ENCODE data around the gene ANKMY1. TPM values are rescaled to one million over a fixed set of nuclear protein-coding genes. Genes with fewer than 3 reads are reported as not detected.

ANKMY1 gene
- total RNA-seq, 2 donors from 2014 or later = 3.7 to 7.9 TPM

DNA sequence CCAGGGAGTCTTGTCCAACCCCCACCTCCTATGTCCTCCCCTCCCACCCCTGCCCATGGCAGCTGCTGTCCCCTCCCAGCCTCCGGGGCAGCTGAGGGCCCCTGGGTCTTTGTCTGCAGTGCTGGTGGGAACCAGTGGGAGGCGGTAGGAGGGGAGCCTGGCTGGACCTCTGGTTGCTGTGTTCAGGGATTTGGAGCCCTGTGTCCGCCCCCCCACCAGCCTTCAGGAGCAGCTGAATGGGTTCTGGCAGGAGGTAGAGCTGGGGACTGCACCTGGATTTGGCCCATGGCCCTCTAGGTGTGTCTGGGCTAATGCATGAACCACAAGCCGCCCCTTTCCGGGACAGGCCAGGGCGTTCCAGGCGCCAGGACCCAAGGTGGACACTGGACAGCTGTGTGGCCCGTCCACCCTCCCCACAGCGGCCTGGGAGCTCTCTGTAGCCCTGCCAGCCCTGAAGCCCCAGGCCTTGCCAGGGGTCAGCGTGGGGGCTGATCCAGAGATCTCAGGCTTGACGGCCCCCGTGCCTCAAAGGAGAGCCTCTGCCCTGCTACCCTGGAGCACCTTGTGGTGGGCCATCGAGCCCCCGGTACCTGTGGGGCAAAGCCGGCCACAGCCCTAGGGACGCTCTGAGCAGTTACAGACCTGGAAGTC lies 96.9 kb downstream of the ANKMY1 start:
- H3K27ac ChIP-seq = no peak overlapping the region
- no peak for TF ChIP-seq CTCF (IDR thresholded peaks at IDR 0.05)
- H3K9me3 ChIP-seq = no peaks in the 10 kb centered on the region
- H3K4me3 ChIP-seq = no peak overlapping the region
- peaks cover 17% of the 10 kb centered on the region for H3K36me3 ChIP-seq
- H3K4me1 ChIP-seq = peaks cover 0 to 14% of the 10 kb centered on the region in 2 donors
- H3K27me3 ChIP-seq = no peaks in the 10 kb centered on the region
- no peak for DNase-seq (ENCODE audit: low spot score)

DNA sequence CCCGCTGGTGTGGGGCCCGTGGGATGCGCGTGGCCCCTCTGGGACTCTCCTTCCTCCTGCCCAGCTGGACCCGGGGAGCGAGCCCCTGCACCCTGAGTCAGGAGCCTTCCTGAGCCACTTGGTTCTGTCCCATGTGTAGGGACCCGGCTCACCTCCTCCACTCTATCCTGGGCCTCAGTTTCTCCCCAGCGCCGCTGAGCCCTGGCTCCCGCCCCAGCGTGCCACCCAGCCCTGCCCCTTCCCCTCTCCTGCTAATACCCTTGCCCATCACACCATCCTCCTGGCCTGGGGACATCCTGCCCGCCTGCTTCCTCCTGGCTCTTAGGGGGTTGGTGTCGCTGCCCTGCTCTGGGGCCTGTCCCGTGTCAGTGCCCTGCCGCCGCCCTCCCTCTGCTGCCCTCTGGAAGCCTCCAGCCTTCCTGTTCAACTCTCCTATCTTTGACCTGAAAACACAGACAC lies 97.5 kb downstream of the ANKMY1 start:
- Histone ChIP-seq H3K4me3 (no peak overlapping the region), H3K27ac (no peak overlapping the region), H3K27me3 (no peaks in the 10 kb centered on the region), H3K36me3 (peaks cover 12% of the 10 kb centered on the region), H3K9me3 (no peaks in the 10 kb centered on the region), H3K4me1 (peaks cover 0 to 21% of the 10 kb centered on the region in 2 donors)
- TF ChIP-seq CTCF (IDR thresholded peaks at IDR 0.05) = no peak
- no peak for DNase-seq (ENCODE audit: low spot score)

- H3K36me3 ChIP-seq = peaks cover 5% of the 10 kb centered on the region
Observed at GRCh38 chr2:240459401-240460252, 98.2 kb downstream of the ANKMY1 start.

DNA sequence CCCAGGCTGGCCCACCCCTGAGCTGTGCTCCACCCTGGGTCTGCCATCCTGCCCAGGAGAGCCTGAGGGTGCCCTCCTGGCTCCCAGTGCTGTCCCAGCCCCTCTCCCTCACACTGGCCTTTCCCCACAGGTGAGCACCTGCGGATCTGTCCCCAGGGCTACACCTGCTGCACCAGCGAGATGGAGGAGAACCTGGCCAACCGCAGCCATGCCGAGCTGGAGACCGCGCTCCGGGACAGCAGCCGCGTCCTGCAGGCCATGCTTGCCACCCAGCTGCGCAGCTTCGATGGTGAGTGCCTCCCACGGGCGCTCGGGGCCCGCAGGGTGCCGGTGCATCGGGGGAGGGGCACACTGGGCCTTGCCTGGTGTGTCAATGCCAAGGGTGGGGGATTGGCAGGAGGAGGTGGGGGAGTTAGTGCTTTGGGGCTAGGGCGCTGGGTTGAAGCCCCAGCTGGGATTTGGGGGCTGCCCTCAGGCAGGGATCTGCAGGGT lies 98.8 kb downstream of the ANKMY1 start:
- H3K27ac ChIP-seq = no peak overlapping the region
- TF ChIP-seq CTCF (IDR thresholded peaks at IDR 0.05) = no peak
- H3K4me3 ChIP-seq = no peak overlapping the region
- no peak for DNase-seq (ENCODE audit: low spot score)
- H3K4me1 ChIP-seq = peaks cover 0 to 32% of the 10 kb centered on the region in 2 donors
- peaks cover 2% of the 10 kb centered on the region for H3K36me3 ChIP-seq
- no peaks in the 10 kb centered on the region for H3K9me3 ChIP-seq
- H3K27me3 ChIP-seq = no peaks in the 10 kb centered on the region

More at GRCh38 chr2:240459401-240460252, 98.2 kb downstream of the ANKMY1 start:
- DNase-seq (ENCODE audit: low spot score) = no peak
- Histone ChIP-seq H3K27me3 (no peaks in the 10 kb centered on the region), H3K4me3 (no peak overlapping the region), H3K9me3 (no peaks in the 10 kb centered on the region), H3K4me1 (peaks cover 0 to 25% of the 10 kb centered on the region in 2 donors), H3K27ac (no peak overlapping the region)
- TF ChIP-seq CTCF (IDR thresholded peaks at IDR 0.05) = no peak

DNA sequence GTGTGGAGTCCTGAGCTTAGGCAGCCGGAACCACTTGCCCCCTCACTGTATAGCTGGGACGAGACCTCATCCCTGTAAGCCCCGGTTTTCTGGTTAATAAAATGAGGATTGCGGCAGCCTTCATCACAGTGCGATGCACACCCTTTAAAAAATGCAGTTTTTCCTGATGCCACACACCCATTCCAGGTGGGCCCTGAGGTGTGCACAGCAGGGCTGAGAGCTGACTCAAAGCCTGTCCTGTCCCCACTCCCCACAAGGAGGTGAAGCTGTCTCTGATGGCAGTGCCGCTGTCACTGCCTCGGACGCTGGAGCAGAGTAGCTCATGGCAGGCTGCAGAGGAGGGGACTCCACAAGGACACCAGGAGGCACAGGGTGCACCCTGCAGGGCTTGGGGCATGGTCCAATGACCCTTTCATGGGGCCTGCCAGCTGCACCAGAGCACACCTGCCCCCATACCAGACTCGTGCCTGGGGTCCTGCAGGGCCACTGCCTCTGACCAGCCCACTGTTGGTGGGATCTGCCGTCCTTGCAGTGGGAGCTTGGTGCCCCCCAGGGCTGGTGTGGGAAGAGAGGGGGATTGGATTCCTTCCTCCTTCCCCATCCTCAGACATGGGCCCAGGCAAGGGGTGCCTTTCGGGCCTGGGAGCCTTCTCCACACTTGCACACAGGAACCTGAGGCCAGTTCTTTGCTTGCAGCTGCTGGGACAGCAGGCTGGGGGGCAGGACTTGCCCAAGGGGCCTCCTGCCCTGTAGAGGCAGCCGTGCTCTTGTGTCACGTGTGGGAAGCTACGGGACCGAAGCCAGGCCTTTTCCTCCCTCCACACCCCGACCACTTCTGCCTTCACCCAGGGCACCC lies 99.5 kb downstream of the ANKMY1 start:
- no peaks in the 10 kb centered on the region for H3K36me3 ChIP-seq
- no peak overlapping the region for H3K27ac ChIP-seq
- H3K27me3 ChIP-seq = no peaks in the 10 kb centered on the region
- no peaks in the 10 kb centered on the region for H3K9me3 ChIP-seq
- DNase-seq (ENCODE audit: low spot score) = no peak
- H3K4me1 ChIP-seq = peaks cover 0 to 37% of the 10 kb centered on the region in 2 donors
- no peak overlapping the region for H3K4me3 ChIP-seq
- TF ChIP-seq CTCF (IDR thresholded peaks at IDR 0.05) = no peak
